ENCODE results near the gene VWF. TPM values are rescaled to one million over a fixed set of nuclear protein-coding genes. Genes with fewer than 3 reads are reported as not detected.

The VWF gene
- total and polyA plus RNA-seq, 10 of the 15 experiments (the other 5 are each of a cell fraction or from before 2014, with no cell fraction given): 0.08 to 0.23 TPM; not detected in 8

- TF ChIP-seq ZBTB40 (IDR thresholded peaks at IDR 0.05; ENCODE audit: borderline replicate concordance): no peak
- no peak for TF ChIP-seq MTA2 (IDR thresholded peaks at IDR 0.05; ENCODE audit: low read depth)
- TF ChIP-seq HCFC1 (IDR thresholded peaks at IDR 0.05; ENCODE audit: low read length): no peak
- TF ChIP-seq MXI1 (IDR thresholded peaks at IDR 0.05; ENCODE audit: low read depth, low read length): no peak
- no peak for TF ChIP-seq E4F1 (IDR thresholded peaks at IDR 0.05; ENCODE audit: borderline replicate concordance, partially characterized antibody)
- no peak for TF ChIP-seq ZNF274 (IDR thresholded peaks at IDR 0.05; ENCODE audit: insufficient read depth, insufficient read length)
- no peak for TF ChIP-seq NBN (IDR thresholded peaks at IDR 0.05)
- TF ChIP-seq FOS (IDR thresholded peaks at IDR 0.05; ENCODE audit: borderline replicate concordance, extremely low read depth, insufficient read length): no peak
- TF ChIP-seq HDGF (IDR thresholded peaks at IDR 0.05): 0 out of 2 replicates have a peak, but pooled peaks have one; percentile 31
- no peak for TF ChIP-seq IRF5 (IDR thresholded peaks at IDR 0.05; ENCODE audit: borderline replicate concordance)
- TF ChIP-seq GATAD2B (conservative IDR thresholded peaks at IDR 0.05; ENCODE audit: low read depth): no peak
- TF ChIP-seq SMARCA5 (IDR thresholded peaks at IDR 0.05): 0 out of 2 replicates have a peak, but pooled peaks have one; percentile 43
- TF ChIP-seq MTA3 (IDR thresholded peaks at IDR 0.05; ENCODE audit: borderline replicate concordance, low read length): no peak
- TF ChIP-seq TARDBP (IDR thresholded peaks at IDR 0.05; ENCODE audit: borderline replicate concordance): no peak
- peak; percentile 60; the same call in 1 of the 2 replicates for TF ChIP-seq ESRRA (IDR thresholded peaks at IDR 0.05; ENCODE audit: low read length)
- TF ChIP-seq SREBF1 (IDR thresholded peaks at IDR 0.05; ENCODE audit: low read length): no peak
- no peak for TF ChIP-seq RCOR1 (conservative IDR thresholded peaks at IDR 0.05; ENCODE audit: low read depth, low read length)
- TF ChIP-seq MEF2A (IDR thresholded peaks at IDR 0.05; ENCODE audit: insufficient read depth, low read depth, low read length): no peak
- TF ChIP-seq ZNF207 (IDR thresholded peaks at IDR 0.05; ENCODE audit: borderline replicate concordance): no peak
- TF ChIP-seq ATF3 (IDR thresholded peaks at IDR 0.05; ENCODE audit: borderline replicate concordance, extremely low read depth, low read depth, low read length): no peak
- no peak for TF ChIP-seq YBX1 (IDR thresholded peaks at IDR 0.05)
- no peak for TF ChIP-seq POLR2A (IDR thresholded peaks at IDR 0.05; ENCODE audit: low read depth, low read length)
- no peak for TF ChIP-seq MYC (IDR thresholded peaks at IDR 0.05; ENCODE audit: insufficient read depth, insufficient read length, insufficient replicate concordance, low read length, severe bottlenecking)
- no peak for TF ChIP-seq CBFB (IDR thresholded peaks at IDR 0.05; ENCODE audit: low read depth)
- TF ChIP-seq POLR2AphosphoS2 (IDR thresholded peaks at IDR 0.05; ENCODE audit: low read depth, low read length): no peak
Observed at GRCh38 chr12:5988659-5989116, 135.8 kb downstream of the VWF start (continued).
